NOMO-1 treated with DMSO at 0.1 percent for 48 hours (cell line): ENCODE measurements around the gene TNFAIP3.
A peak's percentile ranks its signal among the peaks of the same experiment; 100 is the strongest.
"Not testable (repeated sequence)": the region's sequence is repeated elsewhere in the genome, so short reads cannot be mapped to it uniquely, and the experiment has no call there.

Experiments
- DNase-seq: peaks from one replicate; lab custom pipeline; 2025; ENCODE audit not compliant: unreplicated experiment; lab: John Stamatoyannopoulos, UW

Gene TNFAIP3

DNA sequence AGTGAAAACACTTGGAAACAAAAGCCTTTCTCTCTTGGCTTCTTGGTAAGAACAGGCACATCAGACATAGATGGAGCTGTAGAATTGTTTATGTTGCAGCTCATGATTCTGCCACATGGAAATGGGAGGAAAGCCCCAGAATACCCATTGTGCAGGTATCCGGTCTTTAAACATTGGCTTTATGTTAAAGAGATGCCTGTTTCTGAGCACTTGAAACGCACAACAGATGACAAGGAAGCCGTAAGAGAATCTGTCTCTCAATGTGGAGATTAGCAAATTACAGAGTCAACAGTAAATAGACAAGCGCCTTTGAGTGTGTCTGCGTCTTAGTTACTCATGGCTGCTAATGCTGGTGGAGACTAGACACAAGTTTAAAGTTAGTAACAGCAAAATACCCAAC is 10.5 kb downstream of the TNFAIP3 start:
- no peak for DNase-seq

DNA sequence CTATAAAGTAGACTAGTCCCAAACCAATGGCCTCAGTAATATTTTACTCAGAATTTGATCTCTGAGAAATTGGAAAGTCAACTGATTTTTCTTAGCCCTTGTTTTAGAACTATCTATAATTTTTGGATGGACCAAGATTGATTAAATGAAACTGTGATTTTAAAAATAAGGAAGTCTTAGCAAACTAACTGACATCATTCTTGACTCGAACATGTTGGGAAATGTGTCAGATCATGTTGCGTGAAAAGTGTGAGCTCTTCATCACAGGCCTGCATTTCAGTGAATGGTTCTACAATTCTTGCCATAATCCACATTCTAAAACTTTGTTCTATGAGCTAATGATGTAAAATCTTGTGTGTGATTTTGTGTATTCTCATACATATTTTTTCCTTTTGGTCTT is 11.0 kb downstream of the TNFAIP3 start:
- peak; percentile 20 for DNase-seq

DNA sequence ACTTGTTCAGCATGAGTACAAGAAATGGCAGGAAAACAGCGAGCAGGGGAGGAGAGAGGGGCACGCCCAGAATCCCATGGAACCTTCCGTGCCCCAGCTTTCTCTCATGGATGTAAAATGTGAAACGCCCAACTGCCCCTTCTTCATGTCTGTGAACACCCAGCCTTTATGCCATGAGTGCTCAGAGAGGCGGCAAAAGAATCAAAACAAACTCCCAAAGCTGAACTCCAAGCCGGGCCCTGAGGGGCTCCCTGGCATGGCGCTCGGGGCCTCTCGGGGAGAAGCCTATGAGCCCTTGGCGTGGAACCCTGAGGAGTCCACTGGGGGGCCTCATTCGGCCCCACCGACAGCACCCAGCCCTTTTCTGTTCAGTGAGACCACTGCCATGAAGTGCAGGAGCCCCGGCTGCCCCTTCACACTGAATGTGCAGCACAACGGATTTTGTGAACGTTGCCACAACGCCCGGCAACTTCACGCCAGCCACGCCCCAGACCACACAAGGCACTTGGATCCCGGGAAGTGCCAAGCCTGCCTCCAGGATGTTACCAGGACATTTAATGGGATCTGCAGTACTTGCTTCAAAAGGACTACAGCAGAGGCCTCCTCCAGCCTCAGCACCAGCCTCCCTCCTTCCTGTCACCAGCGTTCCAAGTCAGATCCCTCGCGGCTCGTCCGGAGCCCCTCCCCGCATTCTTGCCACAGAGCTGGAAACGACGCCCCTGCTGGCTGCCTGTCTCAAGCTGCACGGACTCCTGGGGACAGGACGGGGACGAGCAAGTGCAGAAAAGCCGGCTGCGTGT is 11.6 kb downstream of the TNFAIP3 start:
- no peak for DNase-seq

DNA sequence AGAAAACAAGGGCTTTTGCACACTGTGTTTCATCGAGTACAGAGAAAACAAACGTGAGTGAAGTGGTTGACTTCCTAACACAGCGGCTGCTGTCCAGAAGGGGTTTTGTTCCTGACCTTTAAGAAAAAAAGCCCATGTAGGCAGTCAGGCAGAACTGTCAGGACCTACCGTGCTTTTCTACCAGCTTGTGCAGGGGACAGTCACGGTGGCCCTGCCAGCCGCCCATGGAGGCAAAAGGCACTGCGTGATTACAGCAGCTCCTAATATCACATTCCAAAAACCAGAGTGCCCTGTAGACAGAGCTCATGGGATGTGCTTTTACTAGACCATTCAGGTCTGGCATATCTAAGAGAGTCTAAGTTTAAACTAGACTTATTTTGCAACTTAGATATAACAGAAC is 12.2 kb downstream of the TNFAIP3 start:
- DNase-seq = no peak

DNA sequence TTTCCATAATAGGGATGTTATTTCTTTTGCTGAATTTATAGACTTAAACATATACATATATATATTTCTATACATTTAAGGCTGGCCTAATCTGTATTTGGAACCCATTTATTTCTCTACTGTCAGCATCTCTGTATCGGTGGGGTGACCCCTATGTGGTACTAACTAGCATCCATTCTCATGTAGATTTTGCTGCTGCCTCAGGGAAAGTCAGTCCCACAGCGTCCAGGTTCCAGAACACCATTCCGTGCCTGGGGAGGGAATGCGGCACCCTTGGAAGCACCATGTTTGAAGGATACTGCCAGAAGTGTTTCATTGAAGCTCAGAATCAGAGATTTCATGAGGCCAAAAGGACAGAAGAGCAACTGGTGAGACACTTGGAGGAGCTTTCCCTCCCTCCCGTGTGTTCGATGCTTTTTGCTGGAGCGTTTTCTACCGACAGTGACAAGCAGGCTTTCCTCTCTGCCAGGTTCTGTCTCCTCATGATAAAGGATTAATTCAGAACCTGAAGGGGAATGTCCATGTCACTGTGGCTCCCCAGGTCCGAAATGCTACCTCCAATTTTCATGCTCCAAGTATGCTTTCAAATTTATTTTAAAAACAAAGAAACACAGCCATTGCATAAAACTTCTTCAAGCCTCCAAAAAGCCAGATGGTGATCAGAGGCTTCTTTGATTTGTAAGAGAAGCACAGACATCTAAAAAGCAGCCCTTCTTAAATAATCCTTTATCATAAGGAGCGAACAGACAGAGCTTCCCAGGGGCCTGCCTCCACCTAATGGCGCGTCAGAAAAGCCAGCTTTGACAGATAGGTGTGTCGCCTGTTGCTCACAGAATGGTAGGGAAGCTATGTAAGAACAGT is 13.1 kb downstream of the TNFAIP3 start:
- DNase-seq = no peak

DNA sequence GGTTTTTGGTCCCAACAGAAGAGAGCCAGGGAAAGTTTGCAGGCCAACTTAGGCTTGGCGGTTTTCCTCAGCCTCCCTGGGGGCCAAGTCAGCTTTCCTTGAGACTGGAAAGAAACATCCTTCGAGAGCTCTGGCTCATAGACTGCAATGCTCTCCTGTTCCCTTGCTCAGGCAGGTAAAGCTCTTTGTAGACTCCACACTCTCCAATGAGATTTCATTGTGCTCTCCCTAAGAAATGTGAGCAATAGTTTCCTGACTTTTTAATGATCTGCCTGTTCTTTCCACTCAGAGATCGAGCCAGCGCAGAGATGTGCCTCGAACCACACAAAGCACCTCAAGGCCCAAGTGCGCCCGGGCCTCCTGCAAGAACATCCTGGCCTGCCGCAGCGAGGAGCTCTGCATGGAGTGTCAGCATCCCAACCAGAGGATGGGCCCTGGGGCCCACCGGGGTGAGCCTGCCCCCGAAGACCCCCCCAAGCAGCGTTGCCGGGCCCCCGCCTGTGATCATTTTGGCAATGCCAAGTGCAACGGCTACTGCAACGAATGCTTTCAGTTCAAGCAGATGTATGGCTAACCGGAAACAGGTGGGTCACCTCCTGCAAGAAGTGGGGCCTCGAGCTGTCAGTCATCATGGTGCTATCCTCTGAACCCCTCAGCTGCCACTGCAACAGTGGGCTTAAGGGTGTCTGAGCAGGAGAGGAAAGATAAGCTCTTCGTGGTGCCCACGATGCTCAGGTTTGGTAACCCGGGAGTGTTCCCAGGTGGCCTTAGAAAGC is 13.9 kb downstream of the TNFAIP3 start:
- no peak for DNase-seq

DNA sequence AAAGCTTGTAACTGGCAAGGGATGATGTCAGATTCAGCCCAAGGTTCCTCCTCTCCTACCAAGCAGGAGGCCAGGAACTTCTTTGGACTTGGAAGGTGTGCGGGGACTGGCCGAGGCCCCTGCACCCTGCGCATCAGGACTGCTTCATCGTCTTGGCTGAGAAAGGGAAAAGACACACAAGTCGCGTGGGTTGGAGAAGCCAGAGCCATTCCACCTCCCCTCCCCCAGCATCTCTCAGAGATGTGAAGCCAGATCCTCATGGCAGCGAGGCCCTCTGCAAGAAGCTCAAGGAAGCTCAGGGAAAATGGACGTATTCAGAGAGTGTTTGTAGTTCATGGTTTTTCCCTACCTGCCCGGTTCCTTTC is 14.4 kb downstream of the TNFAIP3 start:
- no peak for DNase-seq

DNA sequence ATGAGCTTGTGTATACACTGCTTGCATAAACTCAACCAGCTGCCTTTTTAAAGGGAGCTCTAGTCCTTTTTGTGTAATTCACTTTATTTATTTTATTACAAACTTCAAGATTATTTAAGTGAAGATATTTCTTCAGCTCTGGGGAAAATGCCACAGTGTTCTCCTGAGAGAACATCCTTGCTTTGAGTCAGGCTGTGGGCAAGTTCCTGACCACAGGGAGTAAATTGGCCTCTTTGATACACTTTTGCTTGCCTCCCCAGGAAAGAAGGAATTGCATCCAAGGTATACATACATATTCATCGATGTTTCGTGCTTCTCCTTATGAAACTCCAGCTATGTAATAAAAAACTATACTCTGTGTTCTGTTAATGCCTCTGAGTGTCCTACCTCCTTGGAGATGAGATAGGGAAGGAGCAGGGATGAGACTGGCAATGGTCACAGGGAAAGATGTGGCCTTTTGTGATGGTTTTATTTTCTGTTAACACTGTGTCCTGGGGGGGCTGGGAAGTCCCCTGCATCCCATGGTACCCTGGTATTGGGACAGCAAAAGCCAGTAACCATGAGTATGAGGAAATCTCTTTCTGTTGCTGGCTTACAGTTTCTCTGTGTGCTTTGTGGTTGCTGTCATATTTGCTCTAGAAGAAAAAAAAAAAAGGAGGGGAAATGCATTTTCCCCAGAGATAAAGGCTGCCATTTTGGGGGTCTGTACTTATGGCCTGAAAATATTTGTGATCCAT is 15.3 kb downstream of the TNFAIP3 start:
- DNase-seq = peak; percentile 28

DNA sequence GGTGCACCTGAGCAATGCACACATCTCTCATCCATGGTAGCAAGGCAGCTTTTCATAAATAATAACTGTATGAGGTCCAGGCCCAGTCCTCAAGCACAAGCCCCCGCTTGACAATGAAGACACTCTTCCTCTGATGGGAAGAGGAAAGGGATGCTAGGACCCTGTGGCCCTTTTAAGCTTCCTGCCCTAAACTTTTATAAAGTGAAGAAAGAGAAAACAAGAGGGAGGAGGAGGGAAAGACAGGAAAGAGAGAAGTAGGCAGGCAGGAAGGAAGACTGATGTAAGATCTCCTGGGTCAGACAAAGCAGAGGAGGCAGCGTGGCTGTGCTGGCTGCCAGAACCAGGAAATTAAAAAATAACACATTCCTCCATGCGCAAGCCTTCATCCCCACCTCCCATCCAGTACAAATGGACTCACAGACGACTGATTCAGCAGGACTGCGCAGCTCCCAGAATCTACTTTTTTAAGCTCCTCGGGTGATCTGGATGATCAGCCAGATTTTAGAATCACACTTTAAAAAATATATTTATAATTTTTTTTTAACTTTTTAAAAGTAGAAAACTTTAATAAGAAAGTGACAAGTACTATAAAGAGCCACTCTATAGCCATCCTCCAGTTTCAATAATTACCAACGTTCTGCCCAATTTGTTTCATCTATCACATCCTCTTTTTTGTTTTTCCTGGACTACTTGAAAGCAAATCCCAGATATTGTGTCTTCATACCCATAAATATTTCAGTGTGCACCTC is 16.5 kb downstream of the TNFAIP3 start:
- peak; percentile 35 for DNase-seq

DNA sequence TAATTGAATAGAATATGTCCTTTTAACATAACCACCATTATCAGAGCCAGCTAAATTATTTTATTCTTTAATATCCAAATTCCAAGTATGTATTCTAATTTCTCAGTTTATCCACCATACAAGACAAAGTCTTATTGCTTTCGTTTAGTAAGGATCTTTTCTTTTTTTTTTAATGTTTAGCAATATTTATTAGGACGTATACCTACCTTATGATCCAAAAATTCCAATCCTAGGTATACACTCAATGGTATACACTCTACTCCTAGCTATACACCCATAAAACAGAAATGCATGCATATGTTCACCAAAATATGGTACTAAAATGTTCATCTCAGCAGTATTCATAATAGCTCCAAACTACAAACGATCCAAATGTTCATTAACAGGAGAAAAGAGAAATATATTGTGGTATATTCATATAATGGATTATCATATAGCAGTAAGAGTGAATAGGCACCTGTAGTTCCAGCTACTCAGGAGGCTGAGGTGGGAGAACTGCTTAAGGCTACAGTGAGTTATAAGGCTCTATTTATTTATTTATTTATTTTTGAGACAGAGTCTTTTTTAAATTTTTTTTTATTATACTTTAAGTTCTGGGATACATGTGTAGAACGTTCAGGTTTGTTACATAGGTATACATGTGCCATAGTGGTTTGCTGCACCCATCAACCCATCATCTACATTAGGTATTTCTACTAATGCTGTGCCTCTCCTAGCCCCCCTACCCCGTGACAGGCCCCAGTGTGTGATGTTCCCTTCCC is 17.3 kb downstream of the TNFAIP3 start:
- DNase-seq = no peak

DNA sequence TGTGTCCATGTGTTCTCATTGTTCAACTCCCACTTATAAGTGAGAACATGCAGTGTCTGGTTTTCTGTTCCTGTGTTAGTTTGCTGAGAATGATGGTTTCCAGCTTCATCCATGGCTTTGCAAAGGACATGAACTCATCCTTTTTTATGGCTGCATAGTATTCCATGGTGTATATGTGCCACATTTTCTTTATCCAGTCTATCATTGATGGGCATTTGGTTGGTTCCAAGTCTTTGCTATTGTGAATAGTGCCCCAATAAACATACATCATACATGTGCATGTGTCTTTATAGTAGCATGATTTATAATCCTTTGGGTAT is 17.8 kb downstream of the TNFAIP3 start:
- DNase-seq = not testable (repeated sequence)

DNA sequence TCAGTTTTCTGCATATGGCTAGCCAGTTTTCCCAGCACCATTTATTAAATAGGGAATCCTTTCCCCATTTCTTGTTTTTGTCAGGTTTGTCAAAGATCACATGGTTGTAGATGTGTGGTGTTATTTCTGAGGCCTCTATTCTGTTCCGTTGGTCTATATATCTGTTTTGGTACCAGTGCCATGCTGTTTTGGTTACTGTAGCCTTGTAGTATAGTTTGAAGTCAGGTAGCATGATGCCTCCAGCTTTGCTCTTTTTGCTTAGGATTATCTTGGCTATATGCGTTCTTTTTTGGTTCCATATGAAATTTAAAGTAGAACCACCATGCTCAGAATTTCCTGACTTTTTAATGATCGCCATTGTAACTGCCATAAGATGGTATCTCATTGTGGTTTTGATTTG is 19.2 kb downstream of the TNFAIP3 start:
- not testable (repeated sequence) for DNase-seq

DNA sequence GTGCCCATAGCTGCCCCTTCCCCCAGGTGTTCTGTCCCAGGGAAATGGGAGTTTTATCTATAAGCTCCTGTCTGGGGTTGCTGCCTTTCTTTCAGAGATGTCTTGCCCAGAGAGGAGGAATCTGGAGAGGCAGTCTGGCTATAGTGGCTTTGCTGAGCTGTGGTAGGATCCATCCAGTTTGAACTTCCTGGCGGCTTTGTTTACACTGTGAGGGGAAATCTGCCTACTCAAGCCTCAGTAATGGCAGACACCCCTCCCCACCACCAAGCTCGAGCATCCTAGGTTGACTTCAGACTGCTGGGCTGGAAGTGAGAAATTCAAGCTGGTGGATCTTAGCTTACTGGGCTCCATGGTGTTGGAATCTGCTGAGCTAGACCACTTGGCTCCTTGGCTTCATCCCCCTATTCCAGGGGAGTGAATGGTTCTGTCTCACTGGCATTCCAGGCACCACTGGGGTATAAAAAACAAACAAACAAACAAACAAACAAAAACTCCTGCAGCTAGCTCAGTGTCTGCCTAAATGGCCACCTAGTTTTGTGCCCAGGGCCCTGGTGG is 24.0 kb downstream of the TNFAIP3 start:
- no peak for DNase-seq

DNA sequence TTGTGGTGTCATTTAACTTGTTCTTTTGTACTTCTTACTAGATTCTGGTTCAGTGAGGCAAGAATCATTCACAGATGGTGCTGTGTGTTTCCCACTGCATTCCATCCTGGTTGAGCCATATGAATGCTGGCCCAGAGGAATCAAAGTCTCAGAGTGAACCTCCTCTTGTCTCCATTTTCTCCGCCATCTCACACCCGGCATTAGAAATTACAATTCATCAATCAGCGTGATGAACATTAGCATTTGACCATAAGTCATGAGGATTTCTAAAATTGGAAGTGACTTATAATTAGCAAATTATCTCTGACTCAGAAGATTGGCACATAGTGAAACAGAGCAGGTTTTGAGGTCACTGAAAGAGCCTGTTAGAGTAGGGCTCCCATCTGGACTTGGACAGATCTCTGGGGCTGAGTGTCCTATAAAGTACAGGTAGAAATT is 25.2 kb downstream of the TNFAIP3 start:
- peak; percentile 73 for DNase-seq

DNA sequence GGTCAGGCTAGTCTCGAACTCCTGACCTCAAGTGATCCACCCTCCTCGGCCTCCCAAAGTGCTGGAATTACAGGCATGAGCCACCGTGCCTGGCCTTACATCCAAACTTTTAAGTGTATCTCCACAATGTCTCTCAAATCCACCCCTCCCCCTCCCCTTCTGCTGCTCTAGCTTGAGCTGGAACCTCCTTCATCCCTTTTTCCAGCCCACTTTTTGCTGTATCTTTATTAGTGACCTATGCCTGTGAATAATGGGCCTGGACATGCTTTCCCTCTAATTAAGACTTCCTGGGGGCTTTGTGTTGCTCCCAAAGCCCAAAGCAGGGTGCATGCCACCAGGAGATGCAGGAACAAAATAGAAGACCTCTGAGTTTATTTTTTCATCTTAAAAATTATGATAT is 26.1 kb downstream of the TNFAIP3 start:
- no peak for DNase-seq

DNA sequence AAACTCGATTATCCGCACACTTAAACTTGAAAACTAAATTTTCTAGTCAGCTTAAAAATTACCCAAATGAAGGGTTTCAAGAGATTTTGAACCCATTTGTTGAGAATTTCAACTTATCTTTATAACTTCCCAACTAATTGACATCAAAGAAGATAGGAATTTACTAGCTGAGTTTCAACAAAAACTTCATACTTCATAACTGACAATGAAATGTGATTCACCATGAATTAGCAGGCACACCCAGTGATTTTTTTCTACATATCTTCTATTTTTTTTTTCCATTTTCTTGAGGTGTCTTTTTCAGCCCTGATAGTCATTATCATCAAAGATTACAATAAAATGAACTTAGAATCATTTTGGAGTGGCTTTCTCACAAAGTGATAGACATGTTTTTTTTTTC is 26.7 kb downstream of the TNFAIP3 start:
- no peak for DNase-seq

DNA sequence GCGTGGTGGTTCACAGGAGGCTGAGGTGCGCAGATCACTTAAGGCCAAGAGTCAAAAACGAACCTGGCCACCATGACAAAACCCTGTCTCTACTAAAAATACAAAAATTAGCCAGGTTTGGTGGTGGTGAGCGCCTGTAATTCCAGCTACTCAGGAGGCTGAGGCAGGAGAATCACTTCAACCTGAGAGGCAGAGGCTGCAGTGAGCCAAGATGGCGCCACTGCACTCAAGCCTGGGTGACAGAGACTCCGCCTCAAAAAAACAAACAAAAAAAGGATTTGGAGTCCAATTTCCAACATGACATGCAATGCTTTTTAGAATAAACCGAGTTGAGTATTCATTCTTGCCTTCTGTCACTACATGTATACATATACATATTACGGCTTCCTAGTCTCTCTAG is 27.3 kb downstream of the TNFAIP3 start:
- not testable (repeated sequence) for DNase-seq

DNA sequence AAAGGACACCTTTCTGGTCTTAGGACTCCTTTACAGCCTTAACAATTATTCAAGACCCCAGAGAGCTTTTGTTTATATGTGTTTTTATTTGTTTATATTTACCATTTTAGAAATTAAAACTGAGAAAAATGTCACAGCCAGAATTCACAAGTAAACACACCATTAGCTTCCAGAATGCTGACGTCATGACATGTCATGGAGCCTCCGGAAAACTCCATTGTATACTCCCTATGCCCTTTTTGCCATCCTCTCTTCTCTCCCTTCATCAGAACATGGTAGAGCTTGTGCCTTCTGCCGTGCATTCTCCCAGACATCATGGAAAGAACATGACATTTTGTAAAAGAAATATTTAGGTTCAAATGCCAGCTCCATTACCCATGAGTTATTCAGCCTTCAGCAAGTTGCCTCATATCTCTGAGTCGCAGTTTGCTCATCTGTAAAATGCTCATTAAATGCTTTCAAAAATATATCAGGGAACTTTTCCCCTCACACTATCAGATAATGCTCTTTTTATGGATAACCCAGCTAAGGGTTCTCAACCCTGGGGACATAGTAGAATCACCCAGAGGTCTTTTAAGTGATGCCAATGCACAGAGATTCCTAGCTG is 27.8 kb downstream of the TNFAIP3 start:
- DNase-seq = no peak

DNA sequence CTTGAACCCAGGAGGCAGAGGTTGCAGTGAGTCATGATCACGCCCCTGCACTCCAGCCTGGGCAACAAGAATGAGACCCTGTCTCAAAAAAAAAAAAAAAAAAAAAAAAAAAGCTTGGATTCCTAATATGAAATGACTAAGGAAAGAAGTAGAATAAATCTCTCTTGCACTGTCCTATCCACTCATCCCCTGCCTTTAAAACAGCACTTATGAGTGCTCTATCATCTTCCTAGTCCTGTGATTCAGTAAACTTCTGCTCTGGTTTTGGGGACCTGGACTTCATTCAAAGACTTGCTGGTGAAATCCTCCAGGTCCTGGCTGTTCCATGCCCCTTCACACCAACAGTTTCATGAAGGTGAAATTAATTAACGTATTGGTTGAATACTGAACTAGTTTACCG is 29.6 kb downstream of the TNFAIP3 start:
- DNase-seq = no peak
